ENCODE measurements around the gene NAA16. TPM values are rescaled to one million over a fixed set of nuclear protein-coding genes. Genes with fewer than 3 reads are reported as not detected.

Gene NAA16
- 8.3 and 10.6 TPM in 2 replicates for total RNA-seq

DNA sequence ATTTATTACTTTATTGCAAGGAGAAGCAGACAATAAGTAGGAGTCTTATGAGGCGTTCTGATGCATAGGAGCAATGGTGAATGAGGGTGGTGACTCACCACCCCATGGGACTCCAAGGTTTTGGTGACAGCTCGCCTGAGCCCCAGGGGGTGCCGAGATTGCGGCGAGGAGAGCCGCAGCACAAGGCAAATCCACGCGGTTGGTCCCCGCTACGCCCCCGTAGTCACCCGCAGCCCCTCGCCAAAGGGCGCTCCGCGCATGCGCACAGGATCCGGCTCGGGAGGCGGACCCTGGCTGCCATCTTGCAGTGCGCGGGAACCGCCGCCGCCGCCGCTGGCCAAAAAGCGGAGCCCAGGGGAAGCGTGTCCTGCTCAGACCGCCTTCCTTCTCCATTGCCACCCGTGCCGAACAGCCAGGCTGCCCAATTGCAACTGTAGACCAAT, at the start of gene NAA16:
Gene NAA16, plus strand, starts transcription at position 305 of the 443 bp plus-strand sequence. CDS start 262 bp downstream, outside the sequence.
- H2AFZ ChIP-seq (ENCODE audit: low read length) = peak within 1 kb of the TSS; percentile 93
- peaks cover 43% of the 10 kb centered on the region for H3K79me2 ChIP-seq (ENCODE audit: insufficient read depth, low read length)
- peak within 1 kb of the TSS; percentile 90 for H3K27ac ChIP-seq (ENCODE audit: low read depth, low read length)
- H3K36me3 ChIP-seq (ENCODE audit: insufficient read depth, low read length) = no peaks in the 10 kb centered on the region
- no peaks in the 10 kb centered on the region for H3K27me3 ChIP-seq (ENCODE audit: insufficient read depth, low read length)
- H3K9me3 ChIP-seq (ENCODE audit: low read depth, low read length) = no peaks in the 10 kb centered on the region
- H4K20me1 ChIP-seq (ENCODE audit: insufficient read depth, low read length) = peaks cover 22% of the 10 kb centered on the region
- TF ChIP-seq, protein P1, sequence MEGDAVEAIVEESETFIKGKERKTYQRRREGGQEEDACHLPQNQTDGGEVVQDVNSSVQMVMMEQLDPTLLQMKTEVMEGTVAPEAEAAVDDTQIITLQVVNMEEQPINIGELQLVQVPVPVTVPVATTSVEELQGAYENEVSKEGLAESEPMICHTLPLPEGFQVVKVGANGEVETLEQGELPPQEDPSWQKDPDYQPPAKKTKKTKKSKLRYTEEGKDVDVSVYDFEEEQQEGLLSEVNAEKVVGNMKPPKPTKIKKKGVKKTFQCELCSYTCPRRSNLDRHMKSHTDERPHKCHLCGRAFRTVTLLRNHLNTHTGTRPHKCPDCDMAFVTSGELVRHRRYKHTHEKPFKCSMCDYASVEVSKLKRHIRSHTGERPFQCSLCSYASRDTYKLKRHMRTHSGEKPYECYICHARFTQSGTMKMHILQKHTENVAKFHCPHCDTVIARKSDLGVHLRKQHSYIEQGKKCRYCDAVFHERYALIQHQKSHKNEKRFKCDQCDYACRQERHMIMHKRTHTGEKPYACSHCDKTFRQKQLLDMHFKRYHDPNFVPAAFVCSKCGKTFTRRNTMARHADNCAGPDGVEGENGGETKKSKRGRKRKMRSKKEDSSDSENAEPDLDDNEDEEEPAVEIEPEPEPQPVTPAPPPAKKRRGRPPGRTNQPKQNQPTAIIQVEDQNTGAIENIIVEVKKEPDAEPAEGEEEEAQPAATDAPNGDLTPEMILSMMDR (IDR thresholded peaks at IDR 0.05; ENCODE audit: extremely low read depth, low read depth, low read length) = no peak
- peak within 1 kb of the TSS; percentile 94 for H3K4me3 ChIP-seq (ENCODE audit: insufficient read depth, low read length)
- peaks cover 14% of the 10 kb centered on the region for H3K4me1 ChIP-seq (ENCODE audit: insufficient read depth, low read length)
- H3K4me2 ChIP-seq (ENCODE audit: insufficient read depth, low read length) = peak within 1 kb of the TSS; percentile 97
- peak; percentile 97 for DNase-seq (ENCODE audit: insufficient read length, low spot score, missing footprints)

DNA sequence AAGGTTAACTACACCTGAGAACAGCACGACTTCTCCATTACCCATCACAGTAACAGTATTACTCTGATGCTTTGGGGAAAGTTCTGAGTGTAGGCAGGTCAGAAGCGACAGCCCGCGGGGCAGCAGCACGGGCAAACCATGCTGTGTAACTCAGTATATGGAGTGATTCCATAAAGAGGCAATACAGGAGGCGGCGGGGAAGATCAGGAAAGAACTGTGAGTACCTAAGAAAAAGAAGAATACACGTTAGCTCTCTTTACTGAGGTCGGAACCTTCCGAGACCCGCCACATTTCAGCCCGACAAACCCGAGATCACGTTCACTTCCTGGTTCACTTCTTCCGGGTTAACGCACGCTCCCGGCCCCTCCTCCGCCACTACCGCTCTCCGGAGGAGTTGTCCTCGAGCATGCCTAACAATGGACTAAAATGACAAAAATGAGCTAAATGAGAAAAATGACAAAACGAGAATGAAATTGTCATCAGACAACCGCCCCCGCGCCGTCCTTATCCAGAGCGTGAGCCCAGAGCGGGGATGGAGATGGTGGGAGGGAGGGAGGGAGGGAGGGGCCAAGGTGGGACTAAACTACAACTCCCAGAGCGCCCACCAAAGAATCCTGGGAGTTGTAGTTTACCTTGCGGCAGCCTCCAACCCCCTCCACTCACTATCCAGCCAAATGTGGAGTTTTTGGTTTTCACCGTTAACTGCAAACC, 47.7 kb upstream of the NAA16 start, which contains the start of gene MTRF1:
Gene MTRF1, minus strand, starts transcription at position 316 of the 711 bp plus-strand sequence. CDS start 2,669 bp downstream, outside the sequence.
- peak within 1 kb of the TSS; percentile 91 for H3K4me2 ChIP-seq (ENCODE audit: insufficient read depth, low read length)
- no peaks in the 10 kb centered on the region for H3K9me3 ChIP-seq (ENCODE audit: low read depth, low read length)
- H3K36me3 ChIP-seq (ENCODE audit: insufficient read depth, low read length) = peaks cover 11% of the 10 kb centered on the region
- peaks cover 6% of the 10 kb centered on the region for H3K4me1 ChIP-seq (ENCODE audit: insufficient read depth, low read length)
- H3K27ac ChIP-seq (ENCODE audit: low read depth, low read length) = peak within 1 kb of the TSS; percentile 60
- H3K4me3 ChIP-seq (ENCODE audit: insufficient read depth, low read length) = peak within 1 kb of the TSS; percentile 79
- no peaks in the 10 kb centered on the region for H4K20me1 ChIP-seq (ENCODE audit: insufficient read depth, low read length)
- H3K27me3 ChIP-seq (ENCODE audit: insufficient read depth, low read length) = no peaks in the 10 kb centered on the region
- peaks cover 3% of the 10 kb centered on the region for H3K79me2 ChIP-seq (ENCODE audit: insufficient read depth, low read length)
- DNase-seq (ENCODE audit: insufficient read length, low spot score, missing footprints) = peak; percentile 88
- TF ChIP-seq, protein P1 (IDR thresholded peaks at IDR 0.05; ENCODE audit: extremely low read depth, low read depth, low read length) = no peak
- H2AFZ ChIP-seq (ENCODE audit: low read length) = peak within 1 kb of the TSS; percentile 95

DNA sequence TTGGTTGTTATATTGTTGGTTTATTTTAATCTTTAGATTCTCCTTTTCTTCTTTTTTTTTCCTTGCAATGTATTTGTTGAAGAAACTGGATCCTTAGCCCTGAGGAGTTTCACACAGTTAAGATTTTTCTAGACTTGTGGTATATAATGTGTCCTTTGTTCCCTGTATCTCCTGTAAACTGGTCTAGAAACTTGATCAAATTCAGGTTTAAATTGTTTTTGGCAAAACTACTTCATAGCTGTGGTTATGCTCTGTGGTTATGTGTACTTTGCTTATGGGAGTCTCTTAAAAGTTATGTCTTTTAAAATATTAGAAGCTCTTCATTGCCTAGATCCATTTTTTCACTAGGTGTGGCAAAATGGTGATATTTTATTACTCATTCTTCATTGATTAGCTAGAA, 44.0 kb upstream of the NAA16 start:
- peaks cover 6% of the 10 kb centered on the region for H3K4me1 ChIP-seq (ENCODE audit: insufficient read depth, low read length)
- H3K4me3 ChIP-seq (ENCODE audit: insufficient read depth, low read length) = no peak overlapping the region
- H4K20me1 ChIP-seq (ENCODE audit: insufficient read depth, low read length) = no peaks in the 10 kb centered on the region
- no peaks in the 10 kb centered on the region for H3K27me3 ChIP-seq (ENCODE audit: insufficient read depth, low read length)
- TF ChIP-seq, protein P1 (IDR thresholded peaks at IDR 0.05; ENCODE audit: extremely low read depth, low read depth, low read length) = no peak
- H3K27ac ChIP-seq (ENCODE audit: low read depth, low read length) = no peak overlapping the region
- H3K9me3 ChIP-seq (ENCODE audit: low read depth, low read length) = no peaks in the 10 kb centered on the region
- no peak overlapping the region for H3K4me2 ChIP-seq (ENCODE audit: insufficient read depth, low read length)
- no peak overlapping the region for H2AFZ ChIP-seq (ENCODE audit: low read length)
- peaks cover 3% of the 10 kb centered on the region for H3K79me2 ChIP-seq (ENCODE audit: insufficient read depth, low read length)
- H3K36me3 ChIP-seq (ENCODE audit: insufficient read depth, low read length) = no peaks in the 10 kb centered on the region
- DNase-seq (ENCODE audit: insufficient read length, low spot score, missing footprints) = no peak

DNA sequence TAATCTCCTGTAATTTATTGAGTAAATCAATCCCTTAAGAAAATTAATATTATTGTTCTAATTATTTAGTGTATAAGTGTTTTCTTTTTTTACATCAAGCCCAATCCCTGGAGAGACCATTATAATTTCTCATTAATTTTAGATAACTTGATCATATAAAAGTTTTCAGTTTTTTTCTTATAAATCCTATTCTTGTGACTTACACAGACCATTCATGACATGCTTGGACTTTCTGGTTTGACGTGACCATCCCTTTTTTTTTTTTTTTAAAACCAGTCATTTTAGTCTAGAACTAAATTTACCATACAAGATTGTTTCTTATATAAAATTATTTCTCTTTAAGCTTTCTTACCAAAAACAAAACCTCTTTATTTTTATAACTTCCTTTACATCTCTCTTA, 42.3 kb upstream of the NAA16 start:
- no peaks in the 10 kb centered on the region for H3K9me3 ChIP-seq (ENCODE audit: low read depth, low read length)
- H3K4me1 ChIP-seq (ENCODE audit: insufficient read depth, low read length) = no peaks in the 10 kb centered on the region
- H3K4me3 ChIP-seq (ENCODE audit: insufficient read depth, low read length) = no peak overlapping the region
- H3K27me3 ChIP-seq (ENCODE audit: insufficient read depth, low read length) = no peaks in the 10 kb centered on the region
- H4K20me1 ChIP-seq (ENCODE audit: insufficient read depth, low read length) = no peaks in the 10 kb centered on the region
- no peak overlapping the region for H2AFZ ChIP-seq (ENCODE audit: low read length)
- no peak overlapping the region for H3K4me2 ChIP-seq (ENCODE audit: insufficient read depth, low read length)
- no peak overlapping the region for H3K27ac ChIP-seq (ENCODE audit: low read depth, low read length)
- H3K36me3 ChIP-seq (ENCODE audit: insufficient read depth, low read length) = no peaks in the 10 kb centered on the region
- TF ChIP-seq, protein P1 (IDR thresholded peaks at IDR 0.05; ENCODE audit: extremely low read depth, low read depth, low read length) = no peak
- no peak for DNase-seq (ENCODE audit: insufficient read length, low spot score, missing footprints)
- no peaks in the 10 kb centered on the region for H3K79me2 ChIP-seq (ENCODE audit: insufficient read depth, low read length)
